KMS-11 (cell line): ENCODE data around the gene ETV7.
A peak's percentile ranks its signal among the peaks of the same experiment; 100 is the strongest.

Experiments used
- H2AFZ ChIP-seq: fragments of 200-600 bp; sonication (generic); 2 replicates; pipeline ENCODE4 v1.6.1; 2016; ENCODE audit warnings: antibody characterized with exemption, mixed run types, low read depth
- H3K27ac ChIP-seq: fragments of 200-600 bp; sonication (generic); 2 replicates; pipeline ENCODE4 v1.6.1; 2016; ENCODE audit warnings: mild to moderate bottlenecking, mixed run types
- H3K27me3 ChIP-seq: fragments of 200-600 bp; sonication (generic); 2 replicates; pipeline ENCODE4 v1.6.1; 2017; ENCODE audit warnings: mild to moderate bottlenecking, low read depth, mixed run types, moderate library complexity; ENCODE audit not compliant: insufficient read depth
- H3K36me3 ChIP-seq: fragments of 200-600 bp; sonication (generic); 2 replicates; pipeline ENCODE4 v1.6.1; 2017; ENCODE audit warnings: mild to moderate bottlenecking, mixed run types; ENCODE audit not compliant: insufficient read depth
- H3K4me1 ChIP-seq: fragments of 200-600 bp; sonication (generic); 2 replicates; pipeline ENCODE4 v1.6.1; 2016; ENCODE audit warnings: mild to moderate bottlenecking, low read depth, mixed run types; ENCODE audit not compliant: poor library complexity, severe bottlenecking
- H3K4me2 ChIP-seq: fragments of 200-600 bp; sonication (generic); 2 replicates; pipeline ENCODE4 v1.7.0; 2016; ENCODE audit warnings: mild to moderate bottlenecking, mixed run types
- H3K4me3 ChIP-seq: fragments of 200-600 bp; sonication (generic); IDR thresholded peaks from 2 replicates; pipeline ENCODE4 v1.6.1; 2017; ENCODE audit warnings: low read depth, low read length, mixed read lengths; ENCODE audit not compliant: insufficient read depth
- H3K79me2 ChIP-seq: fragments of 200-600 bp; sonication (generic); 2 replicates; pipeline ENCODE4 v1.6.1; 2016; ENCODE audit warnings: low read depth, mixed run types; ENCODE audit not compliant: insufficient read depth
- H3K9ac ChIP-seq: fragments of 200-600 bp; sonication (generic); 2 replicates; pipeline ENCODE4 v1.6.1; 2016; ENCODE audit warnings: mild to moderate bottlenecking, mixed run types
- H4K20me1 ChIP-seq: fragments of 200-600 bp; sonication (generic); 2 replicates; pipeline ENCODE4 v1.6.1; 2016; ENCODE audit warnings: mild to moderate bottlenecking, mixed run types; ENCODE audit not compliant: insufficient read depth
- TF ChIP-seq, protein P1 (sequence below): fragments of 200-600 bp; sonication (generic); conservative IDR thresholded peaks from 2 replicates; pipeline ENCODE4 v1.6.1; 2017; ENCODE audit warnings: low read depth, mild to moderate bottlenecking, antibody characterized with exemption, low read length, moderate library complexity, mixed read lengths

The ETV7 gene

DNA sequence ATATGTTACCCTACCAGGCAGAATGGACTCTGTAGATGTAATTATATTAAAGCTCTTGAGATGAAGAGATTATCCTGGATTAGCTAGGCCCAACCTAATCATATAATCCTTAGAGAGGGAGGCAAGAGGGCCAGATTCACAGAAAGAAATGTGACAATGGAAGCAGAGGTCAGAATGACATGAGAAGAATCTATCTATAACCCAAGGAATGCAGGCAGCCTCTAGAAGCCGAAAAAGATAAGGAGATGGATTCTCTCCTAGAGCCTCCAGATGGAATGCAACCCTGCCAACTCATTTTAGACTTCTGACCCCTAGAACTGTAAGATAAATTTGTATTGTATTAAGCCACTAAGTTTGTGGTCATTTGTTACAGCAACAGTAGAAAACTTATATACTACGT, 42.9 kb upstream of the ETV7 start:
- no peak overlapping the region for H3K4me2 ChIP-seq
- no peak overlapping the region for H2AFZ ChIP-seq

GRCh38 chr6:36428911-36429310, 41.4 kb upstream of the ETV7 start:
- TF ChIP-seq, protein P1, sequence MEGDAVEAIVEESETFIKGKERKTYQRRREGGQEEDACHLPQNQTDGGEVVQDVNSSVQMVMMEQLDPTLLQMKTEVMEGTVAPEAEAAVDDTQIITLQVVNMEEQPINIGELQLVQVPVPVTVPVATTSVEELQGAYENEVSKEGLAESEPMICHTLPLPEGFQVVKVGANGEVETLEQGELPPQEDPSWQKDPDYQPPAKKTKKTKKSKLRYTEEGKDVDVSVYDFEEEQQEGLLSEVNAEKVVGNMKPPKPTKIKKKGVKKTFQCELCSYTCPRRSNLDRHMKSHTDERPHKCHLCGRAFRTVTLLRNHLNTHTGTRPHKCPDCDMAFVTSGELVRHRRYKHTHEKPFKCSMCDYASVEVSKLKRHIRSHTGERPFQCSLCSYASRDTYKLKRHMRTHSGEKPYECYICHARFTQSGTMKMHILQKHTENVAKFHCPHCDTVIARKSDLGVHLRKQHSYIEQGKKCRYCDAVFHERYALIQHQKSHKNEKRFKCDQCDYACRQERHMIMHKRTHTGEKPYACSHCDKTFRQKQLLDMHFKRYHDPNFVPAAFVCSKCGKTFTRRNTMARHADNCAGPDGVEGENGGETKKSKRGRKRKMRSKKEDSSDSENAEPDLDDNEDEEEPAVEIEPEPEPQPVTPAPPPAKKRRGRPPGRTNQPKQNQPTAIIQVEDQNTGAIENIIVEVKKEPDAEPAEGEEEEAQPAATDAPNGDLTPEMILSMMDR: 0 out of 2 replicates have a peak, but pooled peaks have one; percentile 19
- Histone ChIP-seq H3K4me2 (no peak overlapping the region), H4K20me1 (no peaks in the 10 kb centered on the region), H3K4me3 (no peak overlapping the region), H3K9ac (no peak overlapping the region), H3K79me2 (no peaks in the 10 kb centered on the region), H2AFZ (no peak overlapping the region), H3K27me3 (no peaks in the 10 kb centered on the region), H3K36me3 (no peaks in the 10 kb centered on the region), H3K27ac (no peak overlapping the region), H3K4me1 (peaks cover 20% of the 10 kb centered on the region)

More for the DNA sequence above, 42.9 kb upstream of the ETV7 start:
- H3K27ac ChIP-seq: no peak overlapping the region
- no peak overlapping the region for H3K9ac ChIP-seq
- H3K4me3 ChIP-seq: no peak overlapping the region
- no peaks in the 10 kb centered on the region for H4K20me1 ChIP-seq
- H3K36me3 ChIP-seq: no peaks in the 10 kb centered on the region
- H3K4me1 ChIP-seq: peaks cover 19% of the 10 kb centered on the region
- H3K27me3 ChIP-seq: no peaks in the 10 kb centered on the region
- H3K79me2 ChIP-seq: no peaks in the 10 kb centered on the region
- TF ChIP-seq, protein P1: no peak

DNA sequence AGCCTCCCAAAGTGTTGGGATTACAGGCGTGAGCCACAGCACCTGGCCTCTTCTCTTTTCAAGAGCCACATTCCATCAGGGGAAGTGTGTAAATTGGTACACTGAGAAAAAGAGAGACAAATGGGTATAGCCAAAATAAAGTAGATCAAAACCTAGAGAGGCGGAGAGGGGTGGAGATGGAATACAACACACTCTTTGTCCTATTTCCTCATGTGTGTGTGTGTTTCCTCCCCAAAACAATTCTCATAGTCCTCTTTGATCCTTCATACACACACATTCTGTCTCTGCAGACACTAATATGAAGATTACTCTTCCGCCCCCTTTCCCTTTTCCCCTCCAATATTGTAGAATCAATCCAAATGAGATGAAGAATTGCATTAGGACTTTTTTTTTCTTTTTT, 39.2 kb upstream of the ETV7 start:
- Histone ChIP-seq H3K27me3 (no peaks in the 10 kb centered on the region), H3K9ac (no peak overlapping the region), H3K4me3 (no peak overlapping the region), H4K20me1 (no peaks in the 10 kb centered on the region), H3K79me2 (no peaks in the 10 kb centered on the region), H3K27ac (no peak overlapping the region), H2AFZ (no peak overlapping the region), H3K36me3 (no peaks in the 10 kb centered on the region), H3K4me1 (peaks cover 14% of the 10 kb centered on the region), H3K4me2 (no peak overlapping the region)
- TF ChIP-seq, protein P1: no peak

DNA sequence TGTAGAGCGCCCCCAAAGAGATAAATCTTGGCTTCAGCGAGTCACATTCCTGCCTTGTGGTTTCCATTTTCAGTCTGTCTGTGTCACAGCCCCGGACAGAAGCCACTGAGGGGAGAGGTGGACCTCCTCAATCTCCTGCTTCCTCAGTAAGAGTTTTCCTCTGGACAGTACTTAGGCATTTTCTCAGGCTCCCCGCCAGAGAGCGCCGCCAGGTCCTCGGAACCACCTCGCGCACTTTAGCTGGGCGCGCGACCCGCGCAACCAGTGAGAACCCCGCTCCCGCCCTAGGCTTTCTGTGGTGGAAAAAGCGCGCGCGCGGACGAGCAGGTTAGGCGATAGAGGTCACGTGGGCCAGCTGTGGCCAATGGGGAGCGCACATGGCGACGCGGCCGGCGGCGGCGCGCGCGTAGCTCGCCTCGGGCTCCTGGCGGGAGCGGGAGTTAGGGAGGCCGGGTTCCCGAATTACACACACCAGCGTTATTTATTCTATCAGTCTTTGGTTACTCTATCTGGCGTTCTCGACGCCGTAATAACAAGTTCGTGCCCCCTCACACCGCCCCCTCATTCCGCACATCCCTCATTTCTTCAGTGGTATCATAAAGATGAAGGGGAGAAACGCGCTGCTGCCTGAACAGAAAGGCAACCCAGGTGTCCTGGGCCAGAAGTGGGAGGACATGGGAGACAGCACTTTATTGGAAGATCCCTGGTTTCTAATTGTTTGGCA, 35.8 kb upstream of the ETV7 start:
- Histone ChIP-seq H3K79me2 (no peaks in the 10 kb centered on the region), H3K4me1 (peaks cover 11% of the 10 kb centered on the region), H4K20me1 (no peaks in the 10 kb centered on the region), H2AFZ (peak overlapping the region; percentile 95), H3K27me3 (no peaks in the 10 kb centered on the region), H3K4me3 (no peak overlapping the region), H3K9ac (peak overlapping the region; percentile 50; the same call in 1 of the 2 replicates), H3K4me2 (peak overlapping the region; percentile 71), H3K27ac (peak overlapping the region; percentile 61), H3K36me3 (no peaks in the 10 kb centered on the region)
- TF ChIP-seq, protein P1: peak; percentile 62
